Omental fat pad (tissue), 4 donors: Measurements from ENCODE around the gene NR3C2. TPM values are rescaled to one million over a fixed set of nuclear protein-coding genes. Genes with fewer than 3 reads are reported as not detected.

Experiments used
- ATAC-seq: fragments of 150-250 bp; one replicate; pipeline ENCODE4 v1.9.1; 2016; ENCODE audit warnings: mild to moderate bottlenecking, moderate library complexity; ENCODE audit not compliant: low FRiP score
- DNase-seq: peaks from one replicate; pipeline ENCODE4 v3.0.0-alpha.2; 2019; ENCODE audit warnings: low spot score
- total RNA-seq, 4 donors: library from RNA; depleted of rRNA; stranded (reverse); fragments of >200 nt; gene quantifications; one replicate each; pipeline ENCODE4 v1.1.0, GENCODE V29; 2016
- TF ChIP-seq, protein P1 (sequence below), 3 donors: fragments of 450-650 bp; IDR thresholded peaks; one replicate each; pipeline ENCODE4 v1.5.1; 2016 to 2017; ENCODE audit warnings: antibody characterized with exemption in 3 of 3, mild to moderate bottlenecking in 3 of 3, moderate library complexity in 2 of 3

NR3C2 gene
- total RNA-seq, 4 donors from 2014 or later, result 7.4 to 28.1 (median 12.1) TPM

DNA sequence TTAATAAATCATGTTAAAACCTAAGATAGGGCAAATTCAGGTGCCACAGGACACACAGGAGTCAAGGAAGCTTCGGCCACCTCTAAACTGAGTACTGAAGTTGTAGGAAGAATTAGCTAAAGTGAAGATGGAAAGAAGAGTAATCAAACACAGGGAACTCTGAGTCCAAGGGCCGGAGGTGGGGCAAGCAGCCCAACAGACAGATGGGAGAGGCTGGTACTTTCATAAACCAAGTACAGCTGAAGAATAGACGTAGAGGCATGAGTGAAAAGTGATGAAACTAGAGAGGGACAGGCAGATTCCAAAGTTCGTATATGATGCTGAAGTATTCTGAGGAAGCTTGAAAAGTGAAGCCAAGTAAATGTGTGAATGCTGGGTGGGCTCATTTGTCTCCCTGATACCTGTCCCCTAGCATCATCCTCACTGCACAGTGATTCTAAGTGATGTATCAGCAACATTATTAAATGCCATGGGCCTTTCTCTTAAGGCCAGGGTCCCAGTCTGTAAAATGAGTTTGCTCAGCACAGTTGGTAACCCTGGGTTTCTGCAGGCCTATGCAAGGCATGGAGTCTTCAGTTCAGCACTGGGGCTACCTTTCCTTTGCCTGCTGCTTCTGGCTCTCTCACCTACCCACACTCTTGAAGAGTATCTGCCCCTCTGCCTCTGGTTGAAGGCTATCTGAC is 203.3 kb downstream of the NR3C2 start:
- ATAC-seq (no peak), DNase-seq (no peak)
- TF ChIP-seq, protein P1, sequence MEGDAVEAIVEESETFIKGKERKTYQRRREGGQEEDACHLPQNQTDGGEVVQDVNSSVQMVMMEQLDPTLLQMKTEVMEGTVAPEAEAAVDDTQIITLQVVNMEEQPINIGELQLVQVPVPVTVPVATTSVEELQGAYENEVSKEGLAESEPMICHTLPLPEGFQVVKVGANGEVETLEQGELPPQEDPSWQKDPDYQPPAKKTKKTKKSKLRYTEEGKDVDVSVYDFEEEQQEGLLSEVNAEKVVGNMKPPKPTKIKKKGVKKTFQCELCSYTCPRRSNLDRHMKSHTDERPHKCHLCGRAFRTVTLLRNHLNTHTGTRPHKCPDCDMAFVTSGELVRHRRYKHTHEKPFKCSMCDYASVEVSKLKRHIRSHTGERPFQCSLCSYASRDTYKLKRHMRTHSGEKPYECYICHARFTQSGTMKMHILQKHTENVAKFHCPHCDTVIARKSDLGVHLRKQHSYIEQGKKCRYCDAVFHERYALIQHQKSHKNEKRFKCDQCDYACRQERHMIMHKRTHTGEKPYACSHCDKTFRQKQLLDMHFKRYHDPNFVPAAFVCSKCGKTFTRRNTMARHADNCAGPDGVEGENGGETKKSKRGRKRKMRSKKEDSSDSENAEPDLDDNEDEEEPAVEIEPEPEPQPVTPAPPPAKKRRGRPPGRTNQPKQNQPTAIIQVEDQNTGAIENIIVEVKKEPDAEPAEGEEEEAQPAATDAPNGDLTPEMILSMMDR (IDR thresholded peaks at IDR 0.05), result no peak

DNA sequence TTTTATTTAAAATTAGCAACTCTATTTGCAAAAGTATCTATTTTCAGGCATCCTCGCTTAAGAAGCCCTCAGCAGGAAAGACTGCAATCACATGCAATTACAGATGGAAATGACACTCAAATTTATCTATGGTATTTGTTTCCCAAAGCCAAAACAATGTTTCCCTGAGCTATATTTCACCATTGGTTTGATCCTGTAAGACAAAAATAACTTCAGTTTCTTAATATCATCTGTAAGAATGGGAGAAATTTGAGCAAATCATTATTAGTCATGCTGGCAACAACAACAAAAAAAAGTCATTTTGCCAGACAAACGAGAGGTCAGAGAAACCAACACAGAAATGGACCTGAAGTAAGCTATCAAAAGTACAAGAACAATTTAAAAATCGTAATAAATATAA is 204.1 kb downstream of the NR3C2 start:
- TF ChIP-seq, protein P1 (IDR thresholded peaks at IDR 0.05), result no peak
- DNase-seq (no peak), ATAC-seq (no peak)

DNA sequence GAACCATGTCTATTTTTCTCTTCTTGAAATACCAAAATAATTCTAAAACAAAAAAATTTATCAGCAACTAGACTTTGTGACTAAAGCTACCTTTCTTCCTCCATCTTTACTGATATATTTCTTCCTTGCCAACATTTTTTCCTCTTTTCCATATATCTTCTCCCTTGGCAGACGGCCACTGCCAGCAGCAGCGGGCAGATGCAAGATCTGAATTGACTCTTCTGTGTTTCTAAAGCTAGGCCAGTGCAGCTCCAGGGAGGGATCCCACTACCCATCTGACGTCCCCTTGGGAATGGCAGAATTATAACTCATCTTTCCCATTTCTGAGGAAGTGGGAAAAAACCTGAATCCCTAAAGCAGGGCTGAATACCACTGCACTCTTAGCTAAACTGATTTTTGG is 206.4 kb downstream of the NR3C2 start:
- DNase-seq (no peak), ATAC-seq (no peak)
- TF ChIP-seq, protein P1 (IDR thresholded peaks at IDR 0.05), result no peak

DNA sequence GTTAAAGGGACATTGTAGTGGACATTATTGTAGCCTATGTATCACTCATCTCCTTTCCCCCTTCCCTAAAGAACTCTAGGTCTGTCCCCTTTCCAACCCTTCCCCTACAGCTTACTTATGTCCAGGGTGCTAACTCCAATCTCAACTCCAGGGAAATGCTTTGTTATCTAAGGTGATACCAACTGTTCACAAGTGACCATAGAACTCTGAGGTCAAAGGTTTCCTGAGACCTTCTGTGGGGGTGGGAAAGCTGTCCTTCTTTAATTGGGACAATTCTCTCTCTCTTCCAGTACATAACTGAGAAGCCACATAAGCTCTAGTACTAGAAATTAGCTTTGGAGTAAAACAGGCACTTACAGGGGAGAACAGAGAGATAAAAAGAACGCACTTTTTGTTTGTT is 212.4 kb downstream of the NR3C2 start:
- DNase-seq (no peak), ATAC-seq (no peak)
- TF ChIP-seq, protein P1 (IDR thresholded peaks at IDR 0.05), result no peak

DNA sequence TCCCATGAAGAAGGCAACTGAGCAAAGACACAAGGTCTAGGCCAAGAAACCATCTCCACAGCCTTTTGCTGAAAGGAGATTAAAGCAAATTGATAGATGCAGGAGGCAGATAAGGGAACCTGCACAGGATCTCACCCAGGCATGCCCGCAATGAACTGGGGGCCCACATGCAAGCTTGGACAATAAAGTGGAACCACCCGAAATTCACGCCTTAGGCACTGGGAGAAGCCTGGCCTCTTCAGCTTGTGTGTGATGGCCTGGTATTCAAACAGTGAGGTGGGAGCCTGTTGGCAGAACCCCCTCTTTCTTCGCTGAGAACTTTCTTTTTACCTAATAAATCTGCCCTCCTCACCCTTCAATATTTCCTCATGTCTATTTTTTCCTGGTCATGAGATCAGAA is 213.2 kb downstream of the NR3C2 start:
- DNase-seq, result no peak
- TF ChIP-seq, protein P1 (IDR thresholded peaks at IDR 0.05), result no peak
- no peak for ATAC-seq

DNA sequence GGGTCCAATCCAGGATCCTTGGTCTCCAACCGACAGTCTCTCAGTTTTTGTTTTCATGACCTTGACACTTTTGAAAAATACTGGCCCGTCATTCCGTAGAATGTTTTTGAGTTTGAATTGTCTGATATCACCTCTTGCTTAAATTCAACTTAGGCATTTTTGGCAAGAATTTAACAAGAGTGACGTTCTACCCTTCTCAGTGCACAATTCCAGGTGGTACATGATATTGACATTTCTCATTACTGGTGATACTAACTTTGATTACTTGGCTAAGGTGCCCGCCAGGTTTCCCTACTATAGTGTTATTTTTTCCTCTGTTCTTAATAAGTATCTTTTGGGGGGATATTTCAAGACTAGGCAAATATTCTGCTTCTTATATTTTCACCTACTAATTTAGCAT is 215.1 kb downstream of the NR3C2 start:
- DNase-seq, result no peak
- TF ChIP-seq, protein P1 (IDR thresholded peaks at IDR 0.05), result no peak
- no peak for ATAC-seq

DNA sequence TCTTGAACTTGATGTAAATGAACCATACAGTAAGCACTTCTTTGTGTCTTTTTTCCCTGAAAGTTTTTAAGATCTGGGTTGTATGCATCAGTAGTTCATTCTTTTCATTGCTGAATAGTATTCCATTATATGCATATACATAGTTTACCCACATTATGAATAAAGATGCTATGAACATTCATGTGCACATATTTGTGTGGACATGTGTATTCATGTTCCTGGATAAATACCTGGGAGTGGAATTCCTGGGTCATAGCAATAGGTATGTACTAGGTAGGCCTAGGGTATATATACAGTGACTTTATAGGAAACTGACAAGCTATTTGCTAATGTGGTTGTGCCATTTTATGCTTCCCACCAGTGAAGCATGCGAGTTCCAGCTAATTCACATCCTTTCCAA is 215.9 kb downstream of the NR3C2 start:
- DNase-seq (no peak), ATAC-seq (no peak)
- TF ChIP-seq, protein P1 (IDR thresholded peaks at IDR 0.05), result no peak
